Measurements from ENCODE around the gene FSTL5. TPM values are rescaled to one million over a fixed set of nuclear protein-coding genes. Genes with fewer than 3 reads are reported as not detected.
A peak's percentile ranks its signal among the peaks of the same experiment; 100 is the strongest.

Gene FSTL5
- polyA plus RNA-seq, 3 donors, result not detected

DNA sequence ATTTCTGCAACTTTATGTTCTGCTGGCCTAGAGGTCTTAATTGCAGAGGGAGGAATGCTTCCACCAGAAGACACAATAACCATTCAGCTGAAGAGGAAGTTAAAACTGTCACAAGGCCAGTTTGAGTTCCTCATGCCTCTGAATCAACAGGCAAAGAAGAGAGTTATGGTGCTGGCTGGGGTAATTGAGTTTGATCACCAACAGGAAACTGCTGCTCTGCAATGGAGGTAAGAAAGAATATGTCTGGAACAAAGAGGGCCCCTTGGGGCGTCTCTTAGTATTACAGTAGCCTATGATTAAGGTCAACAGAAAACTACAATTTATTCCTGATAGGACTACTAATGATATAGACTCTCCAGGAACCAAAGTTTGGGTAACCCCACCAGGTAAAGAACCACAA lies 744.0 kb downstream of the FSTL5 start:
- no peaks in the 10 kb centered on the region for H3K79me2 ChIP-seq (ENCODE audit: insufficient read depth, low read length)
- H3K4me1 Mint-ChIP-seq, result peaks cover 20% of the 10 kb centered on the region
- H3K36me3 ChIP-seq (replicated peaks in 1 of 2; ENCODE audit: control insufficient read depth in 1 of 2, insufficient read depth in 2 of 2, low read length in 2 of 2), result no peaks in the 10 kb centered on the region
- peak overlapping the region in 1 of 2 donors; percentile 31 for H3K4me3 Mint-ChIP-seq
- WGBS (ENCODE audit: insufficient coverage), result no CpG with 5 or more reads among the region's 1 CpG
- peaks cover 0 to 3% (median 0%) of the 10 kb centered on the region in 3 donors for H3K27me3 Mint-ChIP-seq (ENCODE audit: low read depth in 3 of 3)
- no peak overlapping the region for H3K4me2 ChIP-seq (replicated peaks; ENCODE audit: extremely low read depth, low read length, poor library complexity, severe bottlenecking)
- TF ChIP-seq, protein P1, sequence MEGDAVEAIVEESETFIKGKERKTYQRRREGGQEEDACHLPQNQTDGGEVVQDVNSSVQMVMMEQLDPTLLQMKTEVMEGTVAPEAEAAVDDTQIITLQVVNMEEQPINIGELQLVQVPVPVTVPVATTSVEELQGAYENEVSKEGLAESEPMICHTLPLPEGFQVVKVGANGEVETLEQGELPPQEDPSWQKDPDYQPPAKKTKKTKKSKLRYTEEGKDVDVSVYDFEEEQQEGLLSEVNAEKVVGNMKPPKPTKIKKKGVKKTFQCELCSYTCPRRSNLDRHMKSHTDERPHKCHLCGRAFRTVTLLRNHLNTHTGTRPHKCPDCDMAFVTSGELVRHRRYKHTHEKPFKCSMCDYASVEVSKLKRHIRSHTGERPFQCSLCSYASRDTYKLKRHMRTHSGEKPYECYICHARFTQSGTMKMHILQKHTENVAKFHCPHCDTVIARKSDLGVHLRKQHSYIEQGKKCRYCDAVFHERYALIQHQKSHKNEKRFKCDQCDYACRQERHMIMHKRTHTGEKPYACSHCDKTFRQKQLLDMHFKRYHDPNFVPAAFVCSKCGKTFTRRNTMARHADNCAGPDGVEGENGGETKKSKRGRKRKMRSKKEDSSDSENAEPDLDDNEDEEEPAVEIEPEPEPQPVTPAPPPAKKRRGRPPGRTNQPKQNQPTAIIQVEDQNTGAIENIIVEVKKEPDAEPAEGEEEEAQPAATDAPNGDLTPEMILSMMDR (IDR thresholded peaks at IDR 0.05), result peak; percentile 33
- peak overlapping the region; percentile 22 for H2AFZ ChIP-seq (ENCODE audit: insufficient read depth, low read depth, low read length, poor library complexity, severe bottlenecking)
- no peak overlapping the region for H3K9ac ChIP-seq (ENCODE audit: insufficient read depth, low read length, poor library complexity, severe bottlenecking)
- no peaks in the 10 kb centered on the region for H3K27me3 ChIP-seq (ENCODE audit: control insufficient read depth in 2 of 2, insufficient read depth in 2 of 2, low read length in 2 of 2)
- peak overlapping the region in 1 of 7 donors; percentile 53 for H3K27ac Mint-ChIP-seq
- H3K36me3 Mint-ChIP-seq, result no peaks in the 10 kb centered on the region
- H3K4me3 ChIP-seq (replicated peaks in 1 of 3; ENCODE audit: low read depth in 2 of 3, low read length in 3 of 3), result no peak overlapping the region
- peaks cover 0 to 5% (median 0%) of the 10 kb centered on the region in 7 donors for H3K9me3 Mint-ChIP-seq
- intact Hi-C loops (cut with micrococcal nuclease), result no loop called here
- no peaks in the 10 kb centered on the region for H4K20me1 ChIP-seq (ENCODE audit: insufficient read depth, low read length)
- H3K4me1 ChIP-seq (ENCODE audit: control insufficient read depth in 1 of 2, insufficient read depth in 2 of 2, low read length in 2 of 2), result peaks cover 9 to 17% of the 10 kb centered on the region in 2 donors
- H3K27ac ChIP-seq (ENCODE audit: low read depth in 1 of 2, low read length in 2 of 2), result no peak overlapping the region
- DNase-seq, result peak; percentile 32 to 60 (median 39)
- no peaks in the 10 kb centered on the region for H3K9me3 ChIP-seq (replicated peaks in 1 of 2; ENCODE audit: control insufficient read depth in 1 of 2, insufficient read depth in 1 of 2, low read length in 2 of 2)

DNA sequence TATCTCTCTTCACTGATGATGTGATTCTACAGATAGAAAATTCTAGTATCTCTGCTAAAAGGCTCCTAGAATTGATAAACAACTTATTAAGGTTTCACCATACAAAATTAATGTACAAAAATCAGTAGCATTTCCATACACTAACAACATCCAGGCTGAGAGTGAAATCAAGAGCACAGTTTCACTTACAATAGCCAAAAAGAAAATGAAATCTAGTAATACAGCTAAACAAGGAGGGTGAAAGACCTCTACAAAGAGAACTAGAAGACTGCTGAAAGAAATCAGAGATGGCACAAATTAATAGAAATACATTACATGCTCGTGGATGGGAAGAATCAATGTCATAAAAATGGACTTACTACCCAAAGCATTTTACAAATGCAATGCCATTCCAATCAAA lies 751.9 kb downstream of the FSTL5 start:
- no peak for DNase-seq
- H3K4me3 ChIP-seq (replicated peaks in 1 of 3; ENCODE audit: low read depth in 2 of 3, low read length in 3 of 3), result no peak overlapping the region
- 60% methylated on average over 1 of the region's 1 CpG for WGBS (ENCODE audit: insufficient coverage)
- Mint-ChIP-seq H3K27me3 (ENCODE audit: low read depth in 3 of 3) (no peaks in the 10 kb centered on the region), H3K9me3 (peaks cover 0 to 19% (median 4%) of the 10 kb centered on the region in 7 donors), H3K4me3 (no peak overlapping the region), H3K27ac (no peak overlapping the region), H3K4me1 (no peaks in the 10 kb centered on the region), H3K36me3 (no peaks in the 10 kb centered on the region)
- no peak overlapping the region for H3K27ac ChIP-seq (ENCODE audit: low read depth in 1 of 2, low read length in 2 of 2)
- intact Hi-C loops (cut with micrococcal nuclease), result no loop called here
- no peak overlapping the region for H2AFZ ChIP-seq (ENCODE audit: insufficient read depth, low read depth, low read length, poor library complexity, severe bottlenecking)
- no peaks in the 10 kb centered on the region for H3K36me3 ChIP-seq (replicated peaks in 1 of 2; ENCODE audit: control insufficient read depth in 1 of 2, insufficient read depth in 2 of 2, low read length in 2 of 2)
- H3K27me3 ChIP-seq (ENCODE audit: control insufficient read depth in 2 of 2, insufficient read depth in 2 of 2, low read length in 2 of 2), result no peaks in the 10 kb centered on the region
- no peak overlapping the region for H3K9ac ChIP-seq (ENCODE audit: insufficient read depth, low read length, poor library complexity, severe bottlenecking)
- no peaks in the 10 kb centered on the region for H3K4me1 ChIP-seq (ENCODE audit: control insufficient read depth in 1 of 2, insufficient read depth in 2 of 2, low read length in 2 of 2)
- no peak overlapping the region for H3K4me2 ChIP-seq (replicated peaks; ENCODE audit: extremely low read depth, low read length, poor library complexity, severe bottlenecking)
- TF ChIP-seq, protein P1 (IDR thresholded peaks at IDR 0.05), result no peak
- H3K9me3 ChIP-seq (replicated peaks in 1 of 2; ENCODE audit: control insufficient read depth in 1 of 2, insufficient read depth in 1 of 2, low read length in 2 of 2), result peaks cover 0 to 8% of the 10 kb centered on the region in 2 donors
- no peaks in the 10 kb centered on the region for H3K79me2 ChIP-seq (ENCODE audit: insufficient read depth, low read length)
- H4K20me1 ChIP-seq (ENCODE audit: insufficient read depth, low read length), result no peaks in the 10 kb centered on the region
